Left colon (tissue), 2 donors: Measurements from ENCODE around the gene MAMLD1. TPM values are rescaled to one million over a fixed set of nuclear protein-coding genes. Genes with fewer than 3 reads are reported as not detected.

Source experiments
- ATAC-seq: fragments of 200-7000 bp; cut with Tn5 transposase; one replicate; pipeline ENCODE4 v1.9.1; 2020; ENCODE audit warnings: mild to moderate bottlenecking, moderate library complexity
- DNase-seq, 2 donors: peaks; one replicate each; pipeline ENCODE4 v3.0.0-alpha.2; 2020
- intact Hi-C, 2 donors: fragments of 100-400 bp; cut with DNase I in 1 of 2; cut with micrococcal nuclease in 1 of 2; formaldehyde crosslinking; loops; one replicate each; pipeline versions ENCODE4 v1.11.2 to v1.14.0; 2022; cut with DNase I, micrococcal nuclease
- total RNA-seq, 2 donors: library from RNA; stranded (reverse); fragmentation: NEBNext Ultra II Directional; extraction: Animal tissue kit (Norgen Biotek cat#: 25700); gene quantifications; one replicate each; pipeline ENCODE4 v1.2.1, GENCODE V29; 2021
- donor health status: DM: no; HTN: no; CAD: no.
- donor health status: DM: yes; HTN: yes; CAD: no.

MAMLD1 gene
- total RNA-seq, 2 donors from 2014 or later: 0.76 to 0.92 TPM

DNA sequence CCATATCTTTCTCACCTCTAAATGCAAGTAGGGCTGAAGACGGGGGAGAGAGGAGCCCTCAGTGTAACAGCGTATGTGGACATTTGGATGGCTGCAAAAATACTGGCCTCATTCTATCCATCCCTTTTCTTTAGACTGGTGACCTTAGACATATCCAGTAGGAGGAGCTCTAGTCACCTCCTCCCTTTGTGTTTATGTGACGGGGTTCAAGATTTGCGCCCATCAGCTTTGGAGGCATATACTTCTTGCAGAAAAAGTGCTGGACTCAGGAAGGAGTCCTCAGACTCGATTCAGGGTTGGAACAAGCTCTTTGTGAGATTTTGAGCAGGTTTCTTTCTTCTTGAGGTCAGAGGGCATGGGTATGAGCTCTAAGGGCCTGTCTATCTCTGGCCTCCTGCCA is 86.2 kb downstream of the MAMLD1 start:
- intact Hi-C loops: no loop called here
- no peak for DNase-seq
- ATAC-seq: no peak

DNA sequence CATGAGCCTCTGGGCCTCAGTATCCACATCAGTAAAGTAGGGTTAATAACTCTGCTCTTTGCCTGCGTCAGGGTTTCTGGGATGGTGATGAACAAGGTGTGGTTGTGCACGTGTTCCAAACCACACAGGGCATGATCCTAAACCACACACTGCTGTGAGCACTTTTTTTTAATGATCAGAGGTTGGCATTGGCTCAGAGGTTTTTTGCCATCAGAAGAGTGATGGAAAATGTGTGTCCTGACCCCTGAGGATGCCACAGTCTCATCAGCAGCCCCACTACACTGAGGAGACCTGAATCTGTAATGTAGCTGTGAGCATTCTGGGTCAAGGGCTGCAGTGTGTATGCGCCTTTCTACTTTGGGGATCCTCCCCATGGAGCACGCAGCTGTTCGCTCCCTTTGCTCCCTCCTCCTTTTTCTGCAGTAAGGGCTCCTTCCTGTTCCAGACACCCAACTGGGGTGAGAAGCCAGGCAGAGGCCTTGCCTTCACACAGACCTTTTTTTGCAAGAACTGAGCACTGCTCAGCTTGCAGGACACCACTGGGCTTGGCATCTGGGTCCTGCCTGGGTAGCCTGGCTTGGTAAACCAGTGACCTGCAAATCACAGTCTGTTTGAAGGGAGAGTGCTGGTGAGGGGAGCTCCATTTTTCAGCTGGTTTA is 87.5 kb downstream of the MAMLD1 start:
- intact Hi-C loops: no loop called here
- no peak for ATAC-seq

DNA sequence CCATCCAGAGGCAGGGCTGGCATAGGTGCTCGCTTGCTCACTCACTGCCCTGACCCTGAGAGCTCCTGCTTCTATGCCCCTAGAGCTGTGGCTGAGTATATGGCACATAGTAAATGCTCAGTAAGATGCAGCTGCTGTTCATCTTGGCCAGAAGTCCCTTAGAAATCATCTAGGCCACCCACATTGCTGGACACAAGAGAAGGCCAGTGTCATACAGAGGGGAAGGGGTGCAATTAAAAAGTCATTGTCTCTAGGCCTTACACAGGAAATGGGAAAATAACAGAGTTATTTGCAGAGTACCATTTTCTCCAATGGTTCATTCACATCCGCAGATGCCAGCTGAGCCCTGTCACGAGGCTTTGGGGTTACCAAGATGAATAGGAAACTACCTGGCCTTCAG is 88.8 kb downstream of the MAMLD1 start:
- ATAC-seq (no peak), DNase-seq (no peak)

More for the DNA sequence above, 87.5 kb downstream of the MAMLD1 start:
- DNase-seq: no peak

GRCh38 chrX:150454083-150454482 is 91.0 kb downstream of the MAMLD1 start:
- DNase-seq (no peak), ATAC-seq (no peak)
- intact Hi-C loops: no loop called here

More for the DNA sequence above, 88.8 kb downstream of the MAMLD1 start:
- intact Hi-C loops: no loop called here

DNA sequence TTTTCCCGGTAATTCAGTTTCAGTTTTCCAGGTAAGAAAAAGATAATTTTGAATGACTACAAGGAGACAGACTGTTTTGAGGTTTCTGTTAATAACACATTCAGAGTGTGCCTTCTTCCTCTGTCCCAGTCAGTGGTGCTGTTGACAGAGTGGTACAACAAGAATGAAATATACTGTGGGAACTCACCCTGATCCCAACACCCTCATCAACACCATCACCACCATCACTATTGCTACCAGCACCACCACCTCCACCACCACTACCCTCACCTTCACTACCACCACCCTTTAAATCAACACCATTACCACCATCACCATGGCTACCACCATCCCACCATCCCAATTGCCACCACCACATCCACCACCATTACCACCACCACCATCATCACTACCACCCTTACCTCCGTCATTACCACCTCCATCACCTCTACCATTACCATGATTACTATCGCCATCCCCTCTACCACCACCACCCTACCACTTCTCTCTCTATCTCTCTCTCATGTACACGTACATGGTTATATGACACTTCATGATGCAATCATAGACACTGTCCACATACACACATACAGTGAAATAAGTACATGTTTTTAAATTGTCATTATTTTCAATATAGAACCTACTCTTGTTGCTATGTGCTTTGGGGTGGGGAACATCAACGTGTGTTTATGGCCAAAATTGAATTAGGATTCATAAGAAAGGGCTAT is 91.5 kb downstream of the MAMLD1 start:
- DNase-seq (no peak), ATAC-seq (no peak)
- intact Hi-C loops: no loop called here

DNA sequence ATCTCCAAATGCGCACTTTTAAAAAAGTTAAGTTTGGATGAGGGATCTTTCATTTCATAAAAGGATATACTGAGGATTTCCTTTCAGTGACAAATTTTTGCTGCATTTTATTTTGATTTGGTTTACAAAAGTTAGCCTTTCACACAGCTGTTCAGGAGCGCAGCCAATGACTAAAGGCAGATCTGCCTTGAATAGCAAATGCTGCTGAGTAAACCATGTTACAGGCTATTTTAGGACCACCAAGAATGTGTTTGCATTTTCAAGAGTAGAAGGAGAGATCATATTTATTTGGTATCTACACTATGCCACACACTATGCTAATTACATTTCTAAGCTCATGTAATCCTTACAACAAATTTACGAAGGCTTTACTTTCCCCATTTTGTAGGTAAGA is 92.1 kb downstream of the MAMLD1 start:
- intact Hi-C loops: no loop called here
- no peak for ATAC-seq

GRCh38 chrX:150456466-150456865 is 93.3 kb downstream of the MAMLD1 start:
- ATAC-seq: no peak

More for the DNA sequence above, 92.1 kb downstream of the MAMLD1 start:
- no peak for DNase-seq

DNA sequence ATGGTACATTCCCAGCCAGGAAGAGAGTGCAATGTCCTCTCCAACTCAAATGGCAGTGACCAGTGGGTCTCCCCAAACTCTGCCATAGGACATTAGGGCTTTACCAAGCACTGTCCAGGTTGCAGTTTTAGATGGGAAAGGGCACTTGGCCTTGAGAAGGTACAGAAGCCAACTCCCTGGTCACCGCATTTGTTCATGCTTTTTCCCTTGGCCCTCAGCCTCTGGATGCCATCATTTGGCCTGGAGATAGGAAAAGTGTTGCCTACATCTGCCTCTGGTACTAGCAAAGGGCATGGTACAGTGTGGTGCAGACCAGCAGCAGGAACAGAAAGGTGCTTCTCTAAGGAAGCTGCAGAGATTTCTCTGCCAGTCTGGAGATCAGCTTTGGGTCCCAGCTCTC is 93.8 kb downstream of the MAMLD1 start:
- intact Hi-C loops: no loop called here
- ATAC-seq: no peak
- DNase-seq: no peak

More at GRCh38 chrX:150456466-150456865, 93.3 kb downstream of the MAMLD1 start:
- no peak for DNase-seq
- intact Hi-C loops: no loop called here

GRCh38 chrX:150459196-150459595 is 96.1 kb downstream of the MAMLD1 start:
- no peak for DNase-seq
- intact Hi-C loops: no loop called here
- ATAC-seq: no peak

DNA sequence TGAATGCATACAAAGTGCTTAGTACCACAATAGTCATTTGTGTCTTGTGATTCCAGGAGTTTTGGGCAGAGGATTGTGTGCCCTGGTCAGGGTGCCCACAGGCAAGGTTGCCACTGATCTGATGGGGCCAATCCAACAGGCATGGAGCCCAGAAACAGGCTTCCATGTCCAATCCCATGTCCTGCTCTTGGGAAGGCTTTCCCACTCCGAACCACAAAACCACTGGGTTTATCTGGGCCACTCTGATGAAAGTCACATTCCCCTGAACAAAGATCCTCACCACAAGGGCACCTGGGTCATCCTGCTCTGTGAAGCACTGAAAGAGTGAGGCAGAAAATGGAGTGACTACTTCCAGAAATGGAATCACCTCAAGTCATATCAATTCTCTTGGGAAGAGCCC is 96.9 kb downstream of the MAMLD1 start:
- intact Hi-C loops: no loop called here
- ATAC-seq (no peak), DNase-seq (no peak)

DNA sequence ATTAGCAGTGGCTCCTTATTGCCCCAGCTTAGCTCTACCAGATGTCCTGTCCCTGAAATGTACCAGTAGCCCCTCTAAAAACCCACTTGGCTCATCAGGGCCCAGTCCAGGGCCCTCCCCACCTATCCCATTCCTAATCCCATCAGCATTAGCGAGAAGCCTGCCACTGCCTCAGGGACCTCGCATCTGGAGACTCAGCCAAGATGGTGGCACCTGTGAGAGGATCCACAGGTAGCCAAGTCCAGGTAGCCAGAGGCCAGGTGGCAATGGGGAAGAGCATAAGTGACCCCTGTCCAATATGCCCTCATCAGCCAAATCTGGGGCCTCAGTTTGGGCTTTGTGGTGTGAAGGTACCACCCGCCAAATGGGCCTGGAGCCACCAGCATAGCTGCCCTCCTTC is 97.7 kb downstream of the MAMLD1 start:
- intact Hi-C loops: no loop called here
- ATAC-seq: no peak
- no peak for DNase-seq

DNA sequence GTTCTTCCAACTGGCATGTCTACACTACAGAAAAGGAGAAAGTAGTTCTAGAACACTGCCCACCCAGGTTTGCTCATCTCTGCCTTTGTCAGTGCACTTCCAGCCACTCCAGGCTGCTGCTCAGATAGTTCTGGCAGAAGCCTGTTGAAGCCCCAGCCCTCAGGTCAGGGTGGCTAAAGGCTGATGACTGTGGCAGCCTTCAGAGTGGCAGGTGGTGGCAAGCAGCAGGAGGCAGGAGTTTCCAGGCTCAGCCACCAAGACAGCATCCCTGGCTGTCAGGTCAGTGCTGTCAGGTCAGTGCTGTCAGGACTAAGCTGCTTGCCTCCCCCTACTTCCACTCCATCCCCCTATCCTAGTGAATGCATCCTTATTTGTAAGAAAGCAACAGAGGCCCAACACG is 100.4 kb downstream of the MAMLD1 start:
- DNase-seq (no peak), ATAC-seq (no peak)
- intact Hi-C loops: no loop called here

GRCh38 chrX:150464001-150464400 is 100.9 kb downstream of the MAMLD1 start:
- no peak for ATAC-seq
- intact Hi-C loops: no loop called here
- DNase-seq: no peak

DNA sequence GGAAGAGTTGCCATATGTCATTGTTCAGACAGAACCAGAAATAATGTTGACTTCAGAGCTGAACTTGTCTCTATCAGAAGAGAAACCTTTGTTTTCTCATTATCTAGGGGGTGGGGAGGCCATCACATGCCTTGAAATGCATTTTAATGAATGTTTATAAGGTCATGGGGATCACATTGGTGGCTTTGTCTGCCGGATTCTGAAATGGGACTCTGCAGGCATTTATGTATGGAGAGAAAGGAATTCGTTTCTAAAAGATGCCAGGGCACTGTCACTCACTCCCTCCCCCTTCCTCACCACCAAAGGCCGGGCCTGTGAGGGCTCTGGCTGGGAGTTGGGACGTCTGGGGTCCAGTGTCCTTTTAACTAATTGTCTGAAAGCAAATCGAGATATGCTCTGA is 102.2 kb downstream of the MAMLD1 start:
- ATAC-seq (no peak), DNase-seq (no peak)
- intact Hi-C loops: no loop called here

- no peak for ATAC-seq
- intact Hi-C loops: no loop called here
- DNase-seq: no peak
These were observed 103.0 kb downstream of the MAMLD1 start for GRCh38 chrX:150465881-150466775.

GRCh38 chrX:150472306-150472705 is 109.2 kb downstream of the MAMLD1 start:
- ATAC-seq (no peak), DNase-seq (no peak)
- intact Hi-C loops: no loop called here

DNA sequence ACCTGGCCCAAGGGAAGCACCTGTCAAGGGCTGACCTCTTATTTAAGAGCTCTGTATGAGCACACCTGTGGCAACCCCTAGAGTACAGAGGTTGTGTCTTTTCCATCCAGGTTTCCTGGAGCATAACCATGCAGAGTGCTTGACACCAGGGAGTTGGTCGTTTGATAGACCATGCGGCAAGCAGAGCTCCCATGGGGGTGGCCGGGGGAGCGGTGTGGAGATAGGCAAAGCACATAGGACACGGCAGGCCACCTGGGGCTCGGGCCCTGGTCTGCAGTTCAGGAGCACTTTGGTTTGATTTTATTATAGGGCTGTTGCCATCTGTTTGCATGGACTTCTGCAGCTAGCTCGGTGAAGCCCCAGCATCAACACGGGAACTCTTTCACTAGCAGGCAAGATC is 110.3 kb downstream of the MAMLD1 start:
- ATAC-seq (no peak), DNase-seq (no peak)
- intact Hi-C loops: no loop called here

DNA sequence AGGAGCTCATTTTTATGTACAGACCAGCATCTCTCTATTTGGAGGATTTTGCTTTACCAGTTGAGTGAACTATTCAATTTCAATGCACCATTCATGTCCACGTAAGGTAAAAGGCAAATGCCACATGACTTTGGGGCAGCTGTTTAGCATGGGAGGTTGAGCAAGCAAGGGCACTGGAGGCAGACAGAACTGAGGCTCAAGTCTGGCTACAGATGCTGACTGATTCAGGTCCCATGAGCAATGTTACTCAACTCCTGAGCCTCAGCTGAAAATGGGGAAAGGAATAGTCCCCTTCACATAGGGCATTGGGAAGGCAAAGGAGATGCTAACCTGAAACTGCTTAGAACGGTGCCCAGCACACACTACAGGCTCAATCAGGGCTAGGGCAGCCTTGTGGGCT is 112.3 kb downstream of the MAMLD1 start:
- intact Hi-C loops: no loop called here
- ATAC-seq: no peak

DNA sequence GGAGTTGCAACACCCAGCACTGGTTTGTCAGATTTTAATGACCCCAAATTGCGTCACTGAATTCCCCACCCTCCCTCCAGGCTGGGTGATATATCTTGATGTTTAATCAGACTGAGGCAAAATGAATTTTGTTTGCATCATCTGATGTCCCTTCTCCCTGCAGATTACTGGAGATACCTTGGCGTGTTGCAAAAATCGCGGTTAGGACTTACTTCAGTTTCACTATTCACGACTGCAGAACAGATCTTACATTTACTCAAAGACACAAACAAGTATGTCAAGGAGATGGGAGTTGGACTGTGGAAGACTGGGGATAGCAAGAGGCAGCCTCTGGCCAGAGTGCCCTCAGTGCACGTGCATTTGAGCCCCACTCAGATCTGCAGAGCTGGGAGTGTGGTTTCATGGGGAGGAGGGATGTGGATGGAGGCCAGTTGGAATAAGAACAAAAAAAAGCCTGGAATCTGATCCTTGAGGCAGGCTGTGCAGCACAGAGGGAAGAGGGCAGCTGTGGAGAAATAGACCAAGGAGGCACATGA is 113.1 kb downstream of the MAMLD1 start:
- ATAC-seq (no peak), DNase-seq (no peak)
- intact Hi-C loops: no loop called here

More for the DNA sequence above, 112.3 kb downstream of the MAMLD1 start:
- DNase-seq: no peak
